Measurements from ENCODE around the gene ZBED3. TPM values are rescaled to one million over a fixed set of nuclear protein-coding genes. Genes with fewer than 3 reads are reported as not detected.

Gene ZBED3
- total and polyA plus RNA-seq, 2 of the 8 experiments (the other 6 are each of a cell fraction or from before 2014, with no cell fraction given): 7.9 to 9.4 TPM

DNA sequence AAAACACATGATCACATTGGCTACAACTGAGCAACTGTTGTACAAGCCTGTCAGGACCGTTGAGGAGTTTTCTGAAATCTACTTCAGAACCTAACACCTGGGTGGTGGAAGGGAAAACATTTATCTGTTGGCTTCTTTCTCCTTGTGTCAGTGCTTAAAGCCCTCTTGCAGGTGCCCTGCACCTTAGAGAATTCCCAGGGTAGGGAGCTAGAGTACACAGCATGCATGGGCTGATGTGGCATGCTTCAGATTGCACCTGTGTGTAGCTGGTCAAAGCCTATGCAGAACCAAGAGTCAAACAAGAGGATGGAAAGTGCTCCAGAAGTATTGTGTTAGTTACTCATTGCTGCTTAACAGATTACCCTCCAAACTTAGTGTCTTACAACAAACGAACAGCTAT lies 33.6 kb upstream of the ZBED3 start:
- no peak for FAIRE-seq
- WGBS, 2 experiments (ENCODE audit: extremely low coverage in 1 of 2, insufficient coverage in 1 of 2, insufficient read length in 1 of 2, insufficient replicate concordance in 2 of 2, low coverage in 1 of 2, low lambda C conversion rate in 2 of 2, missing lambda C conversion rate in 1 of 2): 94% methylated on average over 2 of the region's 2 CpGs; no CpG with 5 or more reads in 1 of the 2 experiments
- CTCF ChIA-PET (ENCODE audit: partially characterized antibody): interaction anchor here (1.3 kb wide), 1 partner anchor 8 kb away, joined by 6 read pairs; no protein-coding TSS in a partner anchor
- no peak for TF ChIP-seq JUN (IDR thresholded peaks at IDR 0.05; ENCODE audit: low read depth, low read length)
- no peak for TF ChIP-seq TAF1 (IDR thresholded peaks at IDR 0.05; ENCODE audit: low read depth, low read length)
- TF ChIP-seq FOSL1 (IDR thresholded peaks at IDR 0.05; ENCODE audit: insufficient read depth, low read depth, low read length): no peak
- no peak for TF ChIP-seq RNF2 (IDR thresholded peaks at IDR 0.05; ENCODE audit: borderline replicate concordance, low read depth, low read length, missing control alignments, poor library complexity, severe bottlenecking)
- TF ChIP-seq, protein P1, sequence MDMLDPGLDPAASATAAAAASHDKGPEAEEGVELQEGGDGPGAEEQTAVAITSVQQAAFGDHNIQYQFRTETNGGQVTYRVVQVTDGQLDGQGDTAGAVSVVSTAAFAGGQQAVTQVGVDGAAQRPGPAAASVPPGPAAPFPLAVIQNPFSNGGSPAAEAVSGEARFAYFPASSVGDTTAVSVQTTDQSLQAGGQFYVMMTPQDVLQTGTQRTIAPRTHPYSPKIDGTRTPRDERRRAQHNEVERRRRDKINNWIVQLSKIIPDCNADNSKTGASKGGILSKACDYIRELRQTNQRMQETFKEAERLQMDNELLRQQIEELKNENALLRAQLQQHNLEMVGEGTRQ (IDR thresholded peaks at IDR 0.05; ENCODE audit: low read length): no peak
- TF ChIP-seq ZNF274 (IDR thresholded peaks at IDR 0.05; ENCODE audit: borderline replicate concordance, extremely low read depth, low read length): no peak
- no peak for TF ChIP-seq PHF8 (conservative IDR thresholded peaks at IDR 0.05; ENCODE audit: low read depth, low read length)
- no peak for TF ChIP-seq EGR1 (IDR thresholded peaks at IDR 0.05; ENCODE audit: borderline replicate concordance, low read depth, low read length)
- TF ChIP-seq, protein P2, sequence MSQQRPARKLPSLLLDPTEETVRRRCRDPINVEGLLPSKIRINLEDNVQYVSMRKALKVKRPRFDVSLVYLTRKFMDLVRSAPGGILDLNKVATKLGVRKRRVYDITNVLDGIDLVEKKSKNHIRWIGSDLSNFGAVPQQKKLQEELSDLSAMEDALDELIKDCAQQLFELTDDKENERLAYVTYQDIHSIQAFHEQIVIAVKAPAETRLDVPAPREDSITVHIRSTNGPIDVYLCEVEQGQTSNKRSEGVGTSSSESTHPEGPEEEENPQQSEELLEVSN (IDR thresholded peaks at IDR 0.05): no peak

More for the DNA sequence above, 33.6 kb upstream of the ZBED3 start:
- no peak overlapping the region for H2BK5ac ChIP-seq (ENCODE audit: low read depth, low read length)
- no peaks in the 10 kb centered on the region for H3K4me1 ChIP-seq (replicated peaks in 1 of 4; ENCODE audit: control insufficient read depth in 3 of 4, insufficient read depth in 4 of 4, low read length in 3 of 4)
- no peak overlapping the region for H3K23ac ChIP-seq (ENCODE audit: insufficient read length)
- no peak overlapping the region for H2AFZ ChIP-seq (ENCODE audit: low read length)
- H3K79me1 ChIP-seq (ENCODE audit: low read depth, low read length): no peaks in the 10 kb centered on the region
- no peak for DNase-seq (ENCODE audit: low read depth in 1 of 2, low spot score in 2 of 2)
- no peak overlapping the region for H3K56ac ChIP-seq (replicated peaks; ENCODE audit: insufficient read length, low read depth, low read length)
- no peaks in the 10 kb centered on the region for H3K9me3 ChIP-seq (ENCODE audit: insufficient read depth in 2 of 2, low read depth in 1 of 2, low read length in 1 of 2)
- POLR2A ChIA-PET (ENCODE audit: partially characterized antibody): no interaction called here
- no peak overlapping the region for H2AK5ac ChIP-seq (ENCODE audit: low read depth, low read length)
- H3K14ac ChIP-seq (ENCODE audit: insufficient read length): no peak overlapping the region
- no peak overlapping the region for H3K4ac ChIP-seq (replicated peaks; ENCODE audit: insufficient read length, low read depth, low read length)
- H3K9ac ChIP-seq (replicated peaks in 1 of 4; ENCODE audit: extremely low read depth in 1 of 4, low read depth in 3 of 4, low read length in 3 of 4): no peak overlapping the region
- no peak overlapping the region for H4K91ac ChIP-seq (replicated peaks; ENCODE audit: insufficient read length, low read length)
- H3K23me2 ChIP-seq (ENCODE audit: low read depth, low read length): no peaks in the 10 kb centered on the region
- H2BK12ac ChIP-seq (ENCODE audit: low read depth, low read length): no peak overlapping the region
- no peak overlapping the region for H3K18ac ChIP-seq (ENCODE audit: extremely low read depth, low read length)
- no peak overlapping the region for H3K4me3 ChIP-seq (ENCODE audit: extremely low read depth in 1 of 4, insufficient read depth in 2 of 4, low read depth in 3 of 4, low read length in 4 of 4)
- no peak overlapping the region for H2BK20ac ChIP-seq (ENCODE audit: low read length)
- no peak overlapping the region for H2BK15ac ChIP-seq (ENCODE audit: low read length)
- no peak overlapping the region for H4K8ac ChIP-seq (ENCODE audit: extremely low read depth, insufficient read depth, low read length)
- H4K20me1 ChIP-seq (replicated peaks in 1 of 2; ENCODE audit: control insufficient read depth in 1 of 2, insufficient read depth in 2 of 2, low read length in 2 of 2): no peaks in the 10 kb centered on the region
- H3K79me2 ChIP-seq (ENCODE audit: control insufficient read depth in 1 of 2, insufficient read depth in 2 of 2, low read length in 2 of 2): no peaks in the 10 kb centered on the region
- no peak overlapping the region for H3K27ac ChIP-seq (ENCODE audit: low read depth, low read length)
- peaks cover 0 to 8% (median 2%) of the 10 kb centered on the region in 4 experiments; a peak in 2 of 8 replicates for H3K36me3 ChIP-seq (ENCODE audit: control insufficient read depth in 2 of 4, insufficient read depth in 4 of 4, low read length in 3 of 4)
- no peak overlapping the region for H2BK120ac ChIP-seq (replicated peaks; ENCODE audit: low read depth, low read length)
- H4K5ac ChIP-seq (ENCODE audit: insufficient read length, low read depth, low read length): no peak overlapping the region
- no peak overlapping the region for H3K4me2 ChIP-seq (ENCODE audit: insufficient read depth in 1 of 2, low read depth in 2 of 2, low read length in 2 of 2)
- no peaks in the 10 kb centered on the region for H3K27me3 ChIP-seq (replicated peaks in 1 of 4; ENCODE audit: control insufficient read depth in 3 of 4, extremely low read depth in 1 of 4, insufficient read depth in 3 of 4, low read length in 3 of 4)
